IPS-18c (cell line): ENCODE measurements around the gene SCARB1.

ENCODE experiments used
- H3K4me3 ChIP-seq: 2 replicates; pipeline ENCODE4 v1.7.0; 2013; ENCODE audit warnings: low read depth, mild to moderate bottlenecking, low read length, moderate library complexity; ENCODE audit not compliant: insufficient read depth
- H3K9me3 ChIP-seq: one replicate; pipeline ENCODE4 v1.6.1; 2013; ENCODE audit warnings: mild to moderate bottlenecking, low read length, moderate library complexity; ENCODE audit not compliant: control insufficient read depth, insufficient read depth

SCARB1 gene

GRCh38 chr12:124852911-124853427 lies 10.7 kb downstream of the SCARB1 start:
- no peak overlapping the region for H3K4me3 ChIP-seq
- H3K9me3 ChIP-seq: no peaks in the 10 kb centered on the region

- no peak overlapping the region for H3K4me3 ChIP-seq
Measured at GRCh38 chr12:124852329-124852831, 11.3 kb downstream of the SCARB1 start.

GRCh38 chr12:124851342-124851741 lies 12.3 kb downstream of the SCARB1 start:
- no peak overlapping the region for H3K4me3 ChIP-seq

More at GRCh38 chr12:124852329-124852831, 11.3 kb downstream of the SCARB1 start:
- no peaks in the 10 kb centered on the region for H3K9me3 ChIP-seq

GRCh38 chr12:124849382-124849781 lies 14.3 kb downstream of the SCARB1 start:
- H3K9me3 ChIP-seq: no peaks in the 10 kb centered on the region
- H3K4me3 ChIP-seq: no peak overlapping the region

More at GRCh38 chr12:124851342-124851741, 12.3 kb downstream of the SCARB1 start:
- H3K9me3 ChIP-seq: no peaks in the 10 kb centered on the region

GRCh38 chr12:124848621-124849380 lies 14.9 kb downstream of the SCARB1 start:
- Histone ChIP-seq H3K9me3 (no peaks in the 10 kb centered on the region), H3K4me3 (no peak overlapping the region)

- H3K9me3 ChIP-seq: no peaks in the 10 kb centered on the region
- H3K4me3 ChIP-seq: no peak overlapping the region
Measured at GRCh38 chr12:124847113-124848074, 16.3 kb downstream of the SCARB1 start.

GRCh38 chr12:124844411-124845397 lies 19.0 kb downstream of the SCARB1 start:
- no peak overlapping the region for H3K4me3 ChIP-seq
- no peaks in the 10 kb centered on the region for H3K9me3 ChIP-seq

- Histone ChIP-seq H3K9me3 (no peaks in the 10 kb centered on the region), H3K4me3 (no peak overlapping the region)
Measured at GRCh38 chr12:124842800-124843510, 20.7 kb downstream of the SCARB1 start.

- H3K9me3 ChIP-seq: no peaks in the 10 kb centered on the region
- H3K4me3 ChIP-seq: no peak overlapping the region
Measured at GRCh38 chr12:124842073-124842749, 21.5 kb downstream of the SCARB1 start.

- H3K4me3 ChIP-seq: no peak overlapping the region
- H3K9me3 ChIP-seq: no peaks in the 10 kb centered on the region
Measured at GRCh38 chr12:124841558-124841945, 22.1 kb downstream of the SCARB1 start.

- no peak overlapping the region for H3K4me3 ChIP-seq
Measured at GRCh38 chr12:124837958-124838803, 25.5 kb downstream of the SCARB1 start.

GRCh38 chr12:124837249-124837897 lies 26.3 kb downstream of the SCARB1 start:
- no peaks in the 10 kb centered on the region for H3K9me3 ChIP-seq
- no peak overlapping the region for H3K4me3 ChIP-seq

More at GRCh38 chr12:124837958-124838803, 25.5 kb downstream of the SCARB1 start:
- no peaks in the 10 kb centered on the region for H3K9me3 ChIP-seq

- no peaks in the 10 kb centered on the region for H3K9me3 ChIP-seq
- no peak overlapping the region for H3K4me3 ChIP-seq
Measured at GRCh38 chr12:124836759-124837158, 26.9 kb downstream of the SCARB1 start.

GRCh38 chr12:124835656-124836410 lies 27.8 kb downstream of the SCARB1 start:
- Histone ChIP-seq H3K9me3 (no peaks in the 10 kb centered on the region), H3K4me3 (no peak overlapping the region)
